Tibial nerve (tissue), 4 donors: ENCODE results near the gene LCLAT1. TPM values are rescaled to one million over a fixed set of nuclear protein-coding genes. Genes with fewer than 3 reads are reported as not detected.
"Not testable (repeated sequence)": the region's sequence is repeated elsewhere in the genome, so short reads cannot be mapped to it uniquely, and the experiment has no call there.

Source experiments
- DNase-seq, 2 donors: peaks; one replicate each; pipeline ENCODE4 v3.0.0-alpha.2; 2019; ENCODE audit warnings: low spot score in 2 of 2
- H3K27ac ChIP-seq, 4 donors: fragments of 200-600 bp; sonication (generic) in 3 of 4; one replicate each; pipeline ENCODE4 v1.5.1; 2017 to 2019; ENCODE audit warnings: mild to moderate bottlenecking in 1 of 4
- H3K27me3 ChIP-seq, 2 donors: fragments of 200-600 bp; sonication (generic) in 1 of 2; one replicate each; pipeline versions ENCODE4 v1.5.1 to v1.6.0; 2017 to 2019
- H3K36me3 ChIP-seq, 3 donors: fragments of 200-600 bp; sonication (generic); one replicate each; pipeline ENCODE4 v1.5.1; 2018 to 2019
- H3K4me1 ChIP-seq, 4 donors: fragments of 200-600 bp; sonication (generic) in 3 of 4; one replicate each; pipeline ENCODE4 v1.5.1; 2017 to 2019
- H3K4me3 ChIP-seq, 4 donors: fragments of 200-600 bp; sonication (generic) in 3 of 4; one replicate each; pipeline ENCODE4 v1.5.1; 2017 to 2019; ENCODE audit warnings: mild to moderate bottlenecking in 1 of 4, moderate library complexity in 1 of 4
- H3K9me3 ChIP-seq, 4 donors: fragments of 200-600 bp; sonication (generic) in 3 of 4; one replicate each; pipeline ENCODE4 v1.5.1; 2017 to 2019
- CTCF ChIP-seq, 5 experiments: fragments of 200-600 bp in 3 of 5; fragments of 450-650 bp in 2 of 5; sonication (generic) in 3 of 5; IDR thresholded peaks; one replicate each; pipeline ENCODE4 v1.5.1; 2016 to 2019; ENCODE audit warnings: antibody characterized with exemption in 5 of 5, mild to moderate bottlenecking in 3 of 5, moderate library complexity in 2 of 5
- EP300 ChIP-seq, 2 donors: sonication (generic); formaldehyde crosslinking; IDR thresholded peaks; one replicate each; pipeline ENCODE4 v1.6.1; 2017; ENCODE audit warnings: antibody characterized with exemption in 2 of 2, mild to moderate bottlenecking in 1 of 2
- POLR2A ChIP-seq, 2 donors: fragments of 450-650 bp; IDR thresholded peaks; one replicate each; pipeline ENCODE4 v1.6.1; 2017; ENCODE audit warnings: antibody characterized with exemption in 2 of 2, mild to moderate bottlenecking in 2 of 2, moderate library complexity in 2 of 2
- WGBS, 2 donors: methylation state at CpG; one replicate each; pipeline ENCODE4 v1.1.5; 2018; 5-methylcytosine and 5-hydroxymethylcytosine counted together
- total RNA-seq, 4 donors: library from RNA; depleted of rRNA; stranded (reverse); fragments of >200 nt; gene quantifications; one replicate each; pipeline ENCODE4 v1.1.0, GENCODE V29; 2016

The LCLAT1 gene
- total RNA-seq, 4 donors from 2014 or later: 8.4 to 15.9 (median 11.8) TPM

GRCh38 chr2:30641765-30642345 lies 194.8 kb downstream of the LCLAT1 start:
- 61 to 67% methylated on average over 3 of the region's 3 CpGs for WGBS, 2 donors
- Histone ChIP-seq H3K9me3 (no peaks in the 10 kb centered on the region), H3K36me3 (peaks cover 0 to 6% (median 0%) of the 10 kb centered on the region in 3 donors), H3K4me3 (no peak overlapping the region), H3K4me1 (no peaks in the 10 kb centered on the region), H3K27ac (no peak overlapping the region), H3K27me3 (no peaks in the 10 kb centered on the region)
- TF ChIP-seq CTCF (IDR thresholded peaks at IDR 0.05) (no peak), POLR2A (IDR thresholded peaks at IDR 0.05) (no peak), EP300 (IDR thresholded peaks at IDR 0.05) (no peak)
- no peak for DNase-seq

GRCh38 chr2:30643013-30643412 lies 196.0 kb downstream of the LCLAT1 start:
- H3K9me3 ChIP-seq, H3K4me3 ChIP-seq, H3K4me1 ChIP-seq, H3K27me3 ChIP-seq, H3K27ac ChIP-seq, H3K36me3 ChIP-seq, DNase-seq: not testable (repeated sequence)
- WGBS, 2 donors: 91% methylated on average over 3 of the region's 4 CpGs; no CpG with 5 or more reads in 1 of the 2 donors

GRCh38 chr2:30643674-30644073 lies 196.6 kb downstream of the LCLAT1 start:
- Histone ChIP-seq H3K27me3 (no peaks in the 10 kb centered on the region), H3K9me3 (no peaks in the 10 kb centered on the region), H3K4me3 (no peak overlapping the region), H3K36me3 (peaks cover 0 to 6% (median 0%) of the 10 kb centered on the region in 3 donors), H3K27ac (no peak overlapping the region), H3K4me1 (no peaks in the 10 kb centered on the region)
- 61 to 69% methylated on average over 3 of the region's 3 CpGs for WGBS, 2 donors
- no peak for DNase-seq
- no peak for TF ChIP-seq POLR2A (IDR thresholded peaks at IDR 0.05)
- no peak for TF ChIP-seq EP300 (IDR thresholded peaks at IDR 0.05)
- TF ChIP-seq CTCF (IDR thresholded peaks at IDR 0.05): no peak

- Histone ChIP-seq H3K9me3 (no peaks in the 10 kb centered on the region), H3K4me3 (no peak overlapping the region), H3K27me3 (no peaks in the 10 kb centered on the region), H3K36me3 (peaks cover 0 to 2% (median 0%) of the 10 kb centered on the region in 3 donors), H3K4me1 (no peaks in the 10 kb centered on the region), H3K27ac (no peak overlapping the region)
- no peak for TF ChIP-seq CTCF (IDR thresholded peaks at IDR 0.05)
- TF ChIP-seq POLR2A (IDR thresholded peaks at IDR 0.05): no peak
- TF ChIP-seq EP300 (IDR thresholded peaks at IDR 0.05): no peak
- 90 to 92% methylated on average over 3 of the region's 3 CpGs for WGBS, 2 donors
- no peak for DNase-seq
Observed at GRCh38 chr2:30645081-30645744, 198.2 kb downstream of the LCLAT1 start.

GRCh38 chr2:30645745-30646119 lies 198.7 kb downstream of the LCLAT1 start:
- Histone ChIP-seq H3K36me3 (no peaks in the 10 kb centered on the region), H3K27me3 (no peaks in the 10 kb centered on the region), H3K4me1 (no peaks in the 10 kb centered on the region), H3K4me3 (no peak overlapping the region), H3K27ac (no peak overlapping the region), H3K9me3 (no peaks in the 10 kb centered on the region)
- DNase-seq: no peak
- no peak for TF ChIP-seq EP300 (IDR thresholded peaks at IDR 0.05)
- no peak for TF ChIP-seq POLR2A (IDR thresholded peaks at IDR 0.05)
- no peak for TF ChIP-seq CTCF (IDR thresholded peaks at IDR 0.05)
- 97% methylated on average over 3 of the region's 3 CpGs for WGBS, 2 donors
